Esophagus muscularis mucosa (tissue), 3 donors: ENCODE data around the gene MAGI2.

Source experiments
- CTCF ChIP-seq, 3 experiments: fragments of 200-600 bp in 2 of 3; fragments of 450-650 bp in 1 of 3; sonication (generic) in 2 of 3; IDR thresholded peaks; one replicate each; pipeline ENCODE4 v1.5.1; 2017 to 2019; ENCODE audit warnings: antibody characterized with exemption in 3 of 3, mild to moderate bottlenecking in 2 of 3, moderate library complexity in 1 of 3
- POLR2AphosphoS5 ChIP-seq, 2 donors: sonication (generic); formaldehyde crosslinking; IDR thresholded peaks; one replicate each; pipeline ENCODE4 v1.6.1; 2017; ENCODE audit warnings: antibody characterized with exemption in 2 of 2

- TF ChIP-seq CTCF (IDR thresholded peaks at IDR 0.05) (no peak), POLR2AphosphoS5 (IDR thresholded peaks at IDR 0.05) (no peak)
These were observed 1009.7 kb downstream of the MAGI2 start for GRCh38 chr7:78443811-78444210.
